ENCODE data around the gene TMEM106A. TPM values are rescaled to one million over a fixed set of nuclear protein-coding genes. Genes with fewer than 3 reads are reported as not detected.

The TMEM106A gene
- total and polyA plus RNA-seq, 4 donors, result 4.3 to 22.4 (median 10.0) TPM

- Histone ChIP-seq H3K4me3 (no peak overlapping the region), H3K27me3 (ENCODE audit: control insufficient read depth in 3 of 3, insufficient read depth in 3 of 3, low read length in 2 of 3) (no peaks in the 10 kb centered on the region), H3K4me1 (ENCODE audit: control insufficient read depth in 5 of 5, insufficient read depth in 5 of 5, low read length in 5 of 5) (peaks cover 2 to 17% (median 11%) of the 10 kb centered on the region in 5 donors), H3K27ac (ENCODE audit: low read depth in 1 of 2, low read length in 1 of 2) (peak overlapping the region in 1 of 2 donors; percentile 81), H3K9me3 (ENCODE audit: control insufficient read depth in 4 of 4, insufficient read depth in 3 of 4, low read length in 3 of 4) (no peaks in the 10 kb centered on the region), H3K9ac (ENCODE audit: insufficient read depth in 1 of 2, low read length in 2 of 2) (peak overlapping the region in 1 of 2 donors; percentile 80), H3K36me3 (ENCODE audit: control insufficient read depth in 4 of 4, insufficient read depth in 4 of 4, low read length in 4 of 4) (peaks cover 9 to 16% (median 14%) of the 10 kb centered on the region in 4 donors)
- DNase-seq, result no peak
- WGBS, 2 donors, result 62 to 79% methylated on average over 3 of the region's 3 CpGs
- no peak for TF ChIP-seq CTCF (IDR thresholded peaks at IDR 0.05; ENCODE audit: control extremely low read depth, extremely low read depth)
- ATAC-seq (ENCODE audit: insufficient read depth, low FRiP score), result no peak
Measured at GRCh38 chr17:43210576-43210975, 1.1 kb upstream of the TMEM106A start.

GRCh38 chr17:43211123-43211479, 574 bp upstream of the TMEM106A start:
- Histone ChIP-seq H3K27me3 (ENCODE audit: control insufficient read depth in 3 of 3, insufficient read depth in 3 of 3, low read length in 2 of 3) (no peaks in the 10 kb centered on the region), H3K36me3 (ENCODE audit: control insufficient read depth in 4 of 4, insufficient read depth in 4 of 4, low read length in 4 of 4) (peaks cover 8 to 20% (median 14%) of the 10 kb centered on the region in 4 donors)
- WGBS, 2 donors, result 8 to 18% methylated on average over 2 of the region's 2 CpGs

GRCh38 chr17:43212641-43213490, 1.2 kb downstream of the TMEM106A start:
- ATAC-seq (ENCODE audit: insufficient read depth, low FRiP score) (no peak), DNase-seq (peak; percentile 15 to 33 (median 21))
- Histone ChIP-seq H3K4me1 (ENCODE audit: control insufficient read depth in 5 of 5, insufficient read depth in 5 of 5, low read length in 5 of 5) (peaks cover 2 to 17% (median 11%) of the 10 kb centered on the region in 5 donors), H3K36me3 (ENCODE audit: control insufficient read depth in 4 of 4, insufficient read depth in 4 of 4, low read length in 4 of 4) (peaks cover 3 to 35% (median 15%) of the 10 kb centered on the region in 4 donors), H3K27me3 (ENCODE audit: control insufficient read depth in 3 of 3, insufficient read depth in 3 of 3, low read length in 2 of 3) (no peaks in the 10 kb centered on the region), H3K4me3 (no peak overlapping the region), H3K9me3 (ENCODE audit: control insufficient read depth in 4 of 4, insufficient read depth in 3 of 4, low read length in 3 of 4) (no peaks in the 10 kb centered on the region), H3K27ac (ENCODE audit: low read depth in 1 of 2, low read length in 1 of 2) (no peak overlapping the region), H3K9ac (ENCODE audit: insufficient read depth in 1 of 2, low read length in 2 of 2) (peak overlapping the region; percentile 32 to 93)
- TF ChIP-seq CTCF (IDR thresholded peaks at IDR 0.05; ENCODE audit: control extremely low read depth, extremely low read depth), result no peak
- 37 to 61% methylated on average over 7 of the region's 7 CpGs for WGBS, 2 donors

More at GRCh38 chr17:43211123-43211479, 574 bp upstream of the TMEM106A start:
- Histone ChIP-seq H3K4me1 (ENCODE audit: control insufficient read depth in 5 of 5, insufficient read depth in 5 of 5, low read length in 5 of 5) (peaks cover 2 to 17% (median 11%) of the 10 kb centered on the region in 5 donors), H3K4me3 (no peak overlapping the region), H3K27ac (ENCODE audit: low read depth in 1 of 2, low read length in 1 of 2) (peak overlapping the region; percentile 66 to 81), H3K9me3 (ENCODE audit: control insufficient read depth in 4 of 4, insufficient read depth in 3 of 4, low read length in 3 of 4) (no peaks in the 10 kb centered on the region), H3K9ac (ENCODE audit: insufficient read depth in 1 of 2, low read length in 2 of 2) (peak overlapping the region; percentile 70 to 80)
- ATAC-seq (ENCODE audit: insufficient read depth, low FRiP score) (no peak), DNase-seq (no peak)
- no peak for TF ChIP-seq CTCF (IDR thresholded peaks at IDR 0.05; ENCODE audit: control extremely low read depth, extremely low read depth)

Data from lung (tissue), 12 donors.